GM12801 (cell line): Measurements from ENCODE around the gene RNF157.

Experiments
- TF ChIP-seq, protein P1 (sequence below): IDR thresholded peaks from one replicate; pipeline ENCODE4 v1.5.1; 2011; ENCODE audit warnings: control low read depth; ENCODE audit not compliant: insufficient read length; ENCODE audit errors: extremely low read depth

RNF157 gene

DNA sequence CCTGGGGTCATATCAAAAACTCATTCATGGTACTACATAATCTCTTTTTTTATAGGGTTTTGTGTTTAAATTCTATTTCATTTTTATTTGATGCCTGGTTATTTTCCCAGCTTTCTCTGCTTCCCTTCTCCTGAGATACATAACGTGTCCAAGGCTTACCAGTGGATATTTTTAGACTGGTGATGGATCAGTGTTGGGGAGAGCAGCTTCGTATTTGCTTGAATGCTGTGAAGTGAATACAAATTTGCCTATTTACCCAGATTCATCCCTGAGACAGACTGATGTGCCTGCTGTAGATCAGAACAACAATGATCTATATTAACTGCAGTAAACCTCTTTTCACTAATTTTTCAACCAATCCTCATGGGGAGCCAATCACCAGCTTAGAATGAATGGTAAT, 56.0 kb downstream of the RNF157 start:
- TF ChIP-seq, protein P1, sequence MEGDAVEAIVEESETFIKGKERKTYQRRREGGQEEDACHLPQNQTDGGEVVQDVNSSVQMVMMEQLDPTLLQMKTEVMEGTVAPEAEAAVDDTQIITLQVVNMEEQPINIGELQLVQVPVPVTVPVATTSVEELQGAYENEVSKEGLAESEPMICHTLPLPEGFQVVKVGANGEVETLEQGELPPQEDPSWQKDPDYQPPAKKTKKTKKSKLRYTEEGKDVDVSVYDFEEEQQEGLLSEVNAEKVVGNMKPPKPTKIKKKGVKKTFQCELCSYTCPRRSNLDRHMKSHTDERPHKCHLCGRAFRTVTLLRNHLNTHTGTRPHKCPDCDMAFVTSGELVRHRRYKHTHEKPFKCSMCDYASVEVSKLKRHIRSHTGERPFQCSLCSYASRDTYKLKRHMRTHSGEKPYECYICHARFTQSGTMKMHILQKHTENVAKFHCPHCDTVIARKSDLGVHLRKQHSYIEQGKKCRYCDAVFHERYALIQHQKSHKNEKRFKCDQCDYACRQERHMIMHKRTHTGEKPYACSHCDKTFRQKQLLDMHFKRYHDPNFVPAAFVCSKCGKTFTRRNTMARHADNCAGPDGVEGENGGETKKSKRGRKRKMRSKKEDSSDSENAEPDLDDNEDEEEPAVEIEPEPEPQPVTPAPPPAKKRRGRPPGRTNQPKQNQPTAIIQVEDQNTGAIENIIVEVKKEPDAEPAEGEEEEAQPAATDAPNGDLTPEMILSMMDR = no peak

DNA sequence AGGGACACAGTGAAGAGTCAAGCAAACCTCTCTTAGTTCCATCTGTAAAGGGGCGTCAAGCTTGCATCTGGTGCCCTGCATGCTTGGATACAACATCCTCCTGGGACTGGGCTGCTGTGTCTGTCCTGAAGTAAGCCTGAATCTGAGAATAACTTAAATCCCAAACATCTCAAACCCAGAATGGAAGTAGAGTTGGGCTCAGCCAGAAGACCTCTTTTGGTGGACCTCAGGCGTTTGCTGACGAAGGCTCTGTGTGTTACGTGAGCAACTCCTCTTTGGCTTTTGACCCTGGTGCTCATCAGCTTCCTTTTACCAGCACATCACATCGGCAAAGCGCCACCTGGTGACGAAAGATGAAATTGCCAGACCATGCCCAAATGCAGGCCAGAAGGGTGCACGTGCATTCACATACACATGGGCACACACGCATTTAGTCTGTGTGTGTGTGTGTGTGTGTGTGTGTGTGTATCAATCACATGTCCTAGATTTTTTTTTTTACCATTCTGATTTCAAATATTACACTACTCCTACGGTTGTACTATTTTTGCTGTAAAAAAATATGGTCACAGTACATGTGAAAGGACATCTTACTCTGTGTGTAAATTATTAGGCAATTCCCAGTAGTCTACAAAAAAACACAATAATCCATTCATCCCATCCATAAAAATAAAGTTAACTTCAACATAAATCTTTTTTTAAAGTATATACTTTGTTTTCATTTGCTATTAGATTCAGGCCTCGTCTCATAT, 58.1 kb downstream of the RNF157 start:
- TF ChIP-seq, protein P1 = no peak

DNA sequence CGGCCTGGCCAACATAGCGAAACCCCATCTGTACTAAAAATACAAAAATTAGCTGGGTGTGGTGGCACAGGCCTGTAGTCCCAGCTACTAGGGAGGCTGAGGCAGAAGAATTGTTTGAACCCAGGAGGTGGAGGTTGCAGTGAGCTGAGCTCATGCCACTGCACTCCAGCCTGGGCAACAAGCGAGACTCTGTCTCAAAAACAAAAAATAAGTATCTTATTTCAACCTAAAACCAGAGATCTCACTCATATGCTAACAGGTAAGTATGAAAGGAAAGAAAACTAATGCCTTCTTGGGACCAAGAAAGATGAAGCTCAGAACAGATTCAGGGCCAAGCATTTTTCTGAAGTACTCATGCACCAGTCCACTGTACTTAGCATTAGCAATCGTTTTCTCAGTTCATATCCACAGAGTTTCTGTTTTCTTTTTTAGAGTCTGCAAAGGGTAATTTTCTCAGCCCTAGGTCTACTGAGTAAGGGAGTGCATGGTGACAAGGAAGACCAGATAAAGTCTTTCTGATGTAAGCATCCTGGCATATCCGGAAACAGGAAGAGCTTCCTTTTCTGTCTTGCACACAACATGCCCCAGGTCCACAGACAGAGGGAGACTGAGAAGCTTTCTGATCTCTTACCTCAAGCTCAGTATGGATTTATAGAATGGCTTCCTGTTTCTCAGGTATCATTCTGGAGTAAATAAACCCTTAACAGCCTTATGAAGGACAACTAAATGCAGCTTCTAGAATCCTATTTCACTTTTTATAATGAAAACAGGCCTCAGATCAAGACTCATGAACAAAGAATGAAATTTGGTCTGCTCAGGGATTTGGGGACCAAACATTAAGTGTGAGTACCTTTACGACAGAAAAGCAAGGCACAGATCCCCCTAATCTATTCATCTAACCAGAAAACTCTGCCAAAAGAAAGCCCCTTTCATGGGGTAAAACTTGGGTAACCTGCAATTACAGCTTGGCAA, 60.5 kb downstream of the RNF157 start:
- TF ChIP-seq, protein P1 = no peak

DNA sequence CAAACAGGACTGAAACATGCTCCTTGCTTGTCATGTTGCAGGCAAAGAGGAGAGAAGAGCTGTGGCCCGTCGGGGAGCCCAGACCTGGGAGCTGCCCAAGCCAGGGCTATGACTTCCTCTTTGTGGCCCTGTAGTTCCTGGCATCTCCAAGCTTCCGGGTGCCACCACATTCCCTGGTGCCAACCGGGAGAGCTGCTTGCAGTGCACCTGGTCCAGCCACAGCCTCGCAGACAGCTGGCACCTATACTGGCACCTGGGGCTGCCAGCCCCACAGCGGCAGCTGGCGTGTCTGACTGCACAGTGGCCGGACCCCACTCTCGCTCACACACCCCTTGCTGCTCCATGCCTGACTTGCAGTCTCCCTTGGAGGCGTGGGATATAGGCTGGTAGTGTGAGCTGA, 62.2 kb downstream of the RNF157 start:
- TF ChIP-seq, protein P1 = no peak

DNA sequence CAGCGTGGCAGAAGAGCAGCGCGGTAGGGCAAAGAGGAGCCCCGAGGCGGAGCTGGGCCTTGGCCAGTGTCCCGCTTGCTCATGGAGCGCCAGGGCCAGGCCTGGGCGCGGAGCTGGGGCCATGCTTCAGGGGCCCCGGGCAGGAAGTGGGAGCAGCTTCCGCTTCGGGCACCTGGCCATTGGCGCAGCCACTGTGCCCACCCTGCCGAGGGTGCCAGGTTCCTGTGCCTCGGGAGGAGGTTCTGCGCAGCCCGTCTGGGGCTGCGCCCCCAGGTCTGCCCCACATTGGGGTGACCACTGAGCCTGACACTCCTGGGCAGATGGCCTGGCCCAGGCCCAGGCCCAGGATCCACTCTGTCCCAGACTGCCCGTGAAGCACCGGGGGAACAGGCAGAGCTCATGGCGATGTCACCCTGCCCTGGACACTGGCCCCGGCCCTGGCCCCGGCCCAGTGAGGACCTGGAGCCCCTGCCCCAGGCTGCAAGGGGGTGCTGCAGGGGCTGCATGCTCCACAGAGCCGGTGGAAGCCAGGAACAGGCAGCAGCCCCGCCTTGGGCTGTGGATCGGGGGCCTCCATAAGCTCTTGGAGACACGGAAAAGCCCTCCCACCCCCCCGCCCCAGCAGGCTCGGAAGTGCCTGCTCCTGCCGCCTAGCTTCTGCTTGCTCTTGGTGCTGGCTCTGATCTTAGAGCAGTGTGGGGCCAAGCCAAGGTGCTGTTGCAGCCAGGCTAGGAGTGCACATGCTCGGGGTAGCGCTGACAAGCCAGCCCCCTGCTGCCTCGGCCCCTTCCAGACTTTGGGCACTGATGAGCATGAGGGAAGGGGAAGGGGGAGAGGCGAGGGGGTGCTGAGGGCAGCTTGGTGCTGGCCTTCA, 63.4 kb downstream of the RNF157 start:
- TF ChIP-seq, protein P1 = no peak

DNA sequence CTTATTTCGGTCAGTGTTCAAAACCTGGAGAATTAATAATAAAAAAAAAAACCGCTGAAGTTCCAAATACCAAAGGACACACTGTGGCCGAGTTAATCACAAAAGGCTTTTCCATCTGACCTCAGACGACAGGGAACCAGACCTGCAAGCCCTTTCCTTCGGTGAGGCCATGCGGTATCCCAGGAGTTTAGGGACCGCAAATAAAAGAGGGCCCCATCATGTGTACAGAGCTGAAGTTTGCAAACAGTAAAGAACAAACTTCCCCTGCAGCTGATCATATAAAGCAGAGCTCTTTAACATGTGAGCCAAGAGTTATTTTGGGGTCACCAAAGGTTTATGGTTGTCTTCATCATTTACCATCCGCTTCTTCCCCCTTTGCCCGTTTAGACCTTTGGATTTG, 66.3 kb downstream of the RNF157 start:
- TF ChIP-seq, protein P1 = no peak
